Ishikawa (cell line): Measurements from ENCODE around the gene SAXO1.

ENCODE experiments used
- CEBPB ChIP-seq: IDR thresholded peaks from 2 replicates; pipeline ENCODE4 v1.6.1; 2012
- CREB1 ChIP-seq: IDR thresholded peaks from 2 replicates; pipeline ENCODE4 v1.6.1; 2012; ENCODE audit warnings: low read depth
- EGR1 ChIP-seq: IDR thresholded peaks from 2 replicates; pipeline ENCODE4 v1.6.1; 2012
- EP300 ChIP-seq: IDR thresholded peaks from 2 replicates; pipeline ENCODE4 v1.6.1; 2012; ENCODE audit warnings: borderline replicate concordance
- FOXM1 ChIP-seq: IDR thresholded peaks from 2 replicates; pipeline ENCODE4 v1.6.1; 2012; ENCODE audit warnings: low read depth, borderline replicate concordance
- NFIC ChIP-seq: IDR thresholded peaks from 2 replicates; pipeline ENCODE4 v1.6.1; 2012
- RAD21 ChIP-seq: IDR thresholded peaks from 2 replicates; pipeline ENCODE4 v1.6.1; 2012; ENCODE audit warnings: low read depth
- TAF1 ChIP-seq: IDR thresholded peaks from 2 replicates; pipeline ENCODE4 v1.6.1; 2012; ENCODE audit warnings: low read depth, mild to moderate bottlenecking
- TCF12 ChIP-seq: IDR thresholded peaks from 2 replicates; pipeline ENCODE4 v1.6.1; 2012; ENCODE audit warnings: low read depth
- TEAD4 ChIP-seq: IDR thresholded peaks from 2 replicates; pipeline ENCODE4 v1.6.1; 2012
- YY1 ChIP-seq: IDR thresholded peaks from 2 replicates; pipeline ENCODE4 v1.6.1; 2012; ENCODE audit warnings: low read depth
- ZBTB7A ChIP-seq: IDR thresholded peaks from 2 replicates; pipeline ENCODE4 v1.6.1; 2012; ENCODE audit warnings: low read depth
- TF ChIP-seq, protein P1 (sequence below): IDR thresholded peaks from 2 replicates; pipeline ENCODE4 v1.6.1; 2012
- TF ChIP-seq, protein P2 (sequence below): IDR thresholded peaks from 2 replicates; pipeline ENCODE4 v1.6.1; 2012; ENCODE audit warnings: low read depth, mild to moderate bottlenecking
- TF ChIP-seq, protein P3 (sequence below): IDR thresholded peaks from 2 replicates; pipeline ENCODE4 v1.6.1; 2012

Gene SAXO1

DNA sequence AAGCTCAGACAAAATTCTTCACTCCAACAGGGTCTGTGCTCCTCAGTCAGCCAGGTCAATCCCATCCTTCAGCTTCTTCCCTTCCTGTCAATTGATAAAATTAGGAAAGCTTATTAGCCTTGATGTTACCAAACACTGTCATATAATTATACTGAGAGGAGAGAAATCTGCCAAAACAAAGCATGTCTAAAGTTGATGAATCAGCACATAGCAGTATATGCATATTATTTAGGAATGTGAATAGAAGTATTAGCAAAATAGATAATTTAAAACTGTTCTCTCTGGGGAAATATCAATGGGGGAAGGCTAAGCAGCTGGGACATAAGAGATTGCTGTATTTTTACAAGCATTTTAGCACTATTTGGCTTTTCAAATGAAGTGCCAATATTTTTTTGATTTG, 107.1 kb downstream of the SAXO1 start:
- no peak for TF ChIP-seq YY1
- no peak for TF ChIP-seq ZBTB7A
- TF ChIP-seq EGR1 = no peak
- TF ChIP-seq CREB1 = no peak
- no peak for TF ChIP-seq EP300
- no peak for TF ChIP-seq NFIC
- no peak for TF ChIP-seq RAD21
- TF ChIP-seq, protein P1, sequence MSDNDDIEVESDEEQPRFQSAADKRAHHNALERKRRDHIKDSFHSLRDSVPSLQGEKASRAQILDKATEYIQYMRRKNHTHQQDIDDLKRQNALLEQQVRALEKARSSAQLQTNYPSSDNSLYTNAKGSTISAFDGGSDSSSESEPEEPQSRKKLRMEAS = no peak
- no peak for TF ChIP-seq FOXM1
- TF ChIP-seq TEAD4 = no peak

DNA sequence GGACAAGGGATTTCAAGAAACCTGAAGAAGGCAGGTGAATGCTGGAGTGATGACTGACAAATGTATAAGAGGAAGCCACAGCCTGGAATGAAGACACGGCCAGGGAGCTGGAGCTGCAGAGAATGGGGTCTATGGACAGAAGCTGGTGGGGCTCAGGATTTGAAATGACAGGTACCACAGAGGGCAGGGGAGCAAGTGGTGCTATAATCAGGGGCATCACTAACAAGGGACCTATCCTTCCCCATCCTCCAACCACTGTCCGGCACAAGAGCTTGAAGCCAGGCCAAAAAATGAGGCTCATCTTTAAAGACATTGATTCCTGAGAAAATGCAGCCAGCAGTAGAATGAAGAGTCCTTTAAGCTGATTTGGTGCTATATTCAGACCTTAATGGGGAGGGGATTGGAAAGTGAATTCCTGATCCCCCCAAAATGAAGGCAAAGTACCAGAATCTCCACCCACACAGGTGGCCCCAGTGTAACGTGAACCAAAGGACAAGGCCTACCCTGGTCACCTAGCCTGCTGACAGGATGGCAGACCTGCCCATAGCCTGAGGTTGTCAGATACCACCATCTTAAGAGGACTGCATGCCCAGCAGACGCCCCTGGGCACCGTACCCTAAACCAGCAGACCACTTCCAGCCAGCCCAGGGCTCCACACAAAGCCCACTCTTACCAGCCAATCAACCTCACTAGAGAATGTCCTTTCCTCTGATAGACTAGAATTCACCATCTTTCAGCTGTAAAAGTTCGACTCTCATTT, 109.2 kb downstream of the SAXO1 start:
- no peak for TF ChIP-seq RAD21
- no peak for TF ChIP-seq YY1
- TF ChIP-seq EP300 = no peak
- TF ChIP-seq ZBTB7A = no peak
- TF ChIP-seq NFIC = no peak
- no peak for TF ChIP-seq CREB1
- TF ChIP-seq TAF1 = no peak
- TF ChIP-seq TCF12 = no peak
- no peak for TF ChIP-seq CEBPB
- TF ChIP-seq EGR1 = no peak
- TF ChIP-seq FOXM1 = no peak
- TF ChIP-seq, protein P1 = no peak
- TF ChIP-seq, protein P2, sequence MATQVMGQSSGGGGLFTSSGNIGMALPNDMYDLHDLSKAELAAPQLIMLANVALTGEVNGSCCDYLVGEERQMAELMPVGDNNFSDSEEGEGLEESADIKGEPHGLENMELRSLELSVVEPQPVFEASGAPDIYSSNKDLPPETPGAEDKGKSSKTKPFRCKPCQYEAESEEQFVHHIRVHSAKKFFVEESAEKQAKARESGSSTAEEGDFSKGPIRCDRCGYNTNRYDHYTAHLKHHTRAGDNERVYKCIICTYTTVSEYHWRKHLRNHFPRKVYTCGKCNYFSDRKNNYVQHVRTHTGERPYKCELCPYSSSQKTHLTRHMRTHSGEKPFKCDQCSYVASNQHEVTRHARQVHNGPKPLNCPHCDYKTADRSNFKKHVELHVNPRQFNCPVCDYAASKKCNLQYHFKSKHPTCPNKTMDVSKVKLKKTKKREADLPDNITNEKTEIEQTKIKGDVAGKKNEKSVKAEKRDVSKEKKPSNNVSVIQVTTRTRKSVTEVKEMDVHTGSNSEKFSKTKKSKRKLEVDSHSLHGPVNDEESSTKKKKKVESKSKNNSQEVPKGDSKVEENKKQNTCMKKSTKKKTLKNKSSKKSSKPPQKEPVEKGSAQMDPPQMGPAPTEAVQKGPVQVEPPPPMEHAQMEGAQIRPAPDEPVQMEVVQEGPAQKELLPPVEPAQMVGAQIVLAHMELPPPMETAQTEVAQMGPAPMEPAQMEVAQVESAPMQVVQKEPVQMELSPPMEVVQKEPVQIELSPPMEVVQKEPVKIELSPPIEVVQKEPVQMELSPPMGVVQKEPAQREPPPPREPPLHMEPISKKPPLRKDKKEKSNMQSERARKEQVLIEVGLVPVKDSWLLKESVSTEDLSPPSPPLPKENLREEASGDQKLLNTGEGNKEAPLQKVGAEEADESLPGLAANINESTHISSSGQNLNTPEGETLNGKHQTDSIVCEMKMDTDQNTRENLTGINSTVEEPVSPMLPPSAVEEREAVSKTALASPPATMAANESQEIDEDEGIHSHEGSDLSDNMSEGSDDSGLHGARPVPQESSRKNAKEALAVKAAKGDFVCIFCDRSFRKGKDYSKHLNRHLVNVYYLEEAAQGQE = no peak
- TF ChIP-seq, protein P3, sequence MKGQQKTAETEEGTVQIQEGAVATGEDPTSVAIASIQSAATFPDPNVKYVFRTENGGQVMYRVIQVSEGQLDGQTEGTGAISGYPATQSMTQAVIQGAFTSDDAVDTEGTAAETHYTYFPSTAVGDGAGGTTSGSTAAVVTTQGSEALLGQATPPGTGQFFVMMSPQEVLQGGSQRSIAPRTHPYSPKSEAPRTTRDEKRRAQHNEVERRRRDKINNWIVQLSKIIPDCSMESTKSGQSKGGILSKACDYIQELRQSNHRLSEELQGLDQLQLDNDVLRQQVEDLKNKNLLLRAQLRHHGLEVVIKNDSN = no peak
- no peak for TF ChIP-seq TEAD4

DNA sequence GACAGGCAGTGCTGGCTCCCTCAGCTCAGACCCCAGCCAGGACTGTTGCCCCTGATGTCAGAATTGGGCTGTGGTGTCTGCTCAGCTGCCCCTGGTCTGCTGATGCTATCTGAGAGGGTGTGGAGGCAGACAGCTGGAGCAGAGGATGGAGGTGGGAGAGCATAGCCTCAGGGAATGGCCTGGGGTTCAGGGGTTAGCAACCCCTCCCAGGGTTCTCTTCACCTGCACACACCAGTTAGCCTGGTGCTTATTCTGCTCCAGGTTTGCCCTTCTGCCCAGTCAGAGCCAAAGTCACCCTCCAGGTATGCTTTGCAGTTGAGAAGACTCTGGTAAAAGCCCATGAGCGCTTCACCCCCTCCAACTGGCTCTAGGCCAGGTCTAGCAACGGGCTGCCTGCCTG, 109.8 kb downstream of the SAXO1 start:
- TF ChIP-seq TEAD4 = no peak
- TF ChIP-seq CREB1 = no peak
- TF ChIP-seq EP300 = no peak
- TF ChIP-seq NFIC = no peak
- TF ChIP-seq CEBPB = no peak
- no peak for TF ChIP-seq RAD21
- no peak for TF ChIP-seq ZBTB7A
- TF ChIP-seq, protein P3 = no peak
- TF ChIP-seq YY1 = no peak
- no peak for TF ChIP-seq TAF1
- TF ChIP-seq FOXM1 = no peak
- TF ChIP-seq EGR1 = no peak
- TF ChIP-seq, protein P1 = no peak

DNA sequence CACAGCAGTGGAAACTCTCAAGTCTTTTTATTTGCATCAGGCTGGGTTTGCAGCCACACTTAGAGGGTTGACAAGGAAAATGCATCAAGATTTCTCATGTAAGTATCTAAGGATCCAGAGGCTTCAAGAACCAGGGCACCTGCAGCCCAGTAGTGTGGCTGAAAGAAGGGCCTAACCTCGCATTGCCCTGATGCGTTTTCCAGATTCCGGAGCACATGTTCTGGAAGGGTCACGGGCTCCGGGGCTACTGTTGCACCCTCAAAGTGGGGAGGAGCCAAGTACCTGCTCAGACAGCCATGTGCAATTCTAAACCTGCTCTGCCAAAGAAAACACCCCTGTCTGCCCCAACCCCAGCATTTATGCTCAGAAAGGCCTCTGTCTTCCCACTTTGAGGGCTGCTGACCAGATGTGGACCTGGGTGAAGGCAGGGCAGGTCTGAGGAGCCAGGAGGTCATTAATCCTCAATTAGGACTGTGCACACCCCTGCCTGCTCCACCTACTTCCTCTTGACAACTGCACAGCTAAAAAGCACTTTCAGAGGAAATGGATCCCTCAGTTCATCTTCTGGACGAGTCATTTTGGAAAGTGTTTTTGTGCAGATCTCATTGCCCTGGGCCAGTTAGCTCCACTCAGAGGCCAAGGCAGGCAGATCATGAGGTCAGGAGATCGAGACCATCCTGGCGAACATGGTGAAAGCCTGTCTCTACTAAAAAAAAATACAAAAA, 110.7 kb downstream of the SAXO1 start:
- TF ChIP-seq CREB1 = no peak
- no peak for TF ChIP-seq EP300
- TF ChIP-seq TEAD4 = no peak
- TF ChIP-seq ZBTB7A = no peak
- no peak for TF ChIP-seq FOXM1

DNA sequence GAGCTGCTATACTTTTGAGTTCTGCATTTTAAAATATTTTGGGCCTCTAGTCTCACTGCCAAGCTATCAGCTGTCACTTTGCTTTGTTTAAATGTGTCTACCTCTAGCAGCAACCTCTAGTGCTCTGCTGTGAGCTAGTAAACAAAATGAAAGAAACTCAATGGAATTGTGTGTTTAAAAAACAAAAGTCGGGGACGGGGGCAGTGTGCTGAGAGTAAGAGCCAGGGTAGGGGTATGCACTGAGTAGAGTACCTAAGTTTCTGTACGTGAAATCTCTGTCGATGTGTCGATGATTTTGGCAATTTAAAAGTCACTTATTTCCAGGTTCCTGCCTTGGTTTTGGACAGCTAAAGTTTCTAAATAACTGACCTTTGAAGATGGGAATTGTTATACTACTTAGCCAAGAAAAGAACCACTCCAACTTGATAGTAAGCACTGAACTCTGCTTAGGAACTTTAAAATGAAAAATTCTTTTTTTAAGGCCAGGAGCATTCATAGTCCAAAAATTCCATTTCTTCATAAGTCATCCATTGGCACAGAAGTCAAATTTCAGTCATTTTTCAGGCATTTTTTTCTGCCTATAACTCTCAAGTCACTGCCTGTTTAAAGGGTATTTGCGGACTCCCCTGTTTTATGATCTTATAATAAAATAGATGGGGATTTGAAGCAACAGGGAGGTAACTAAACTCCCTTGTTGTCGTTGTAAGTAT, 111.5 kb downstream of the SAXO1 start:
- TF ChIP-seq, protein P1 = no peak
- TF ChIP-seq, protein P2 = no peak
- no peak for TF ChIP-seq CREB1
- no peak for TF ChIP-seq CEBPB
- no peak for TF ChIP-seq NFIC
- TF ChIP-seq EGR1 = no peak
- no peak for TF ChIP-seq RAD21
- TF ChIP-seq TEAD4 = no peak
- TF ChIP-seq FOXM1 = no peak
- no peak for TF ChIP-seq EP300
